SKM-1 (cell line): ENCODE data around the gene MOB2.

ENCODE experiments used
- DNase-seq: peaks from one replicate; lab custom pipeline; 2025; ENCODE audit not compliant: unreplicated experiment; lab: John Stamatoyannopoulos, UW

Gene MOB2

GRCh38 chr11:1487851-1488574 is 1.4 kb upstream of the MOB2 start:
- no peak for DNase-seq

GRCh38 chr11:1487091-1487850 is 692 bp upstream of the MOB2 start:
- DNase-seq, result no peak

GRCh38 chr11:1485504-1485885 is 1.1 kb downstream of the MOB2 start:
- no peak for DNase-seq

GRCh38 chr11:1484695-1485503 is 1.7 kb downstream of the MOB2 start:
- DNase-seq, result no peak

- DNase-seq, result no peak
Measured at GRCh38 chr11:1484061-1484671, 2.4 kb downstream of the MOB2 start.

- no peak for DNase-seq
Measured at GRCh38 chr11:1483445-1483961, 3.1 kb downstream of the MOB2 start.

GRCh38 chr11:1482581-1483444 is 3.8 kb downstream of the MOB2 start:
- DNase-seq, result no peak

GRCh38 chr11:1481861-1482441 is 4.6 kb downstream of the MOB2 start:
- no peak for DNase-seq

GRCh38 chr11:1481483-1481825 is 5.1 kb downstream of the MOB2 start:
- no peak for DNase-seq

- DNase-seq, result no peak
Measured at GRCh38 chr11:1480555-1481482, 5.8 kb downstream of the MOB2 start.

GRCh38 chr11:1480191-1480554 is 6.4 kb downstream of the MOB2 start:
- no peak for DNase-seq

- no peak for DNase-seq
Measured at GRCh38 chr11:1479678-1480118, 6.9 kb downstream of the MOB2 start.

GRCh38 chr11:1479006-1479677 is 7.4 kb downstream of the MOB2 start:
- DNase-seq, result no peak

GRCh38 chr11:1478544-1478943 is 8.0 kb downstream of the MOB2 start:
- no peak for DNase-seq

- DNase-seq, result no peak
Measured at GRCh38 chr11:1478011-1478410, 8.6 kb downstream of the MOB2 start.

GRCh38 chr11:1476940-1477736 is 9.4 kb downstream of the MOB2 start:
- no peak for DNase-seq

- DNase-seq, result no peak
Measured at GRCh38 chr11:1475841-1476240, 10.7 kb downstream of the MOB2 start.
